ENCODE measurements around the gene STIL. TPM values are rescaled to one million over a fixed set of nuclear protein-coding genes. Genes with fewer than 3 reads are reported as not detected.

STIL gene
- total and polyA plus RNA-seq, 2 experiments from 2014 or later, result 2.5 to 6.1 TPM

- H3K4me3 ChIP-seq, result no peak overlapping the region
- H3K9me3 ChIP-seq (ENCODE audit: low read depth), result no peaks in the 10 kb centered on the region
- no peaks in the 10 kb centered on the region for H3K36me3 ChIP-seq (replicated peaks; ENCODE audit: insufficient read depth, low read depth)
- WGBS (ENCODE audit: low lambda C conversion rate, missing lambda C conversion rate), result 39% methylated on average over 4 of the region's 4 CpGs
- no peaks in the 10 kb centered on the region for H4K20me1 ChIP-seq (ENCODE audit: insufficient read depth, poor library complexity, severe bottlenecking)
- peaks cover 15% of the 10 kb centered on the region for H3K4me1 ChIP-seq (ENCODE audit: insufficient read depth)
- no peak overlapping the region for H3K27ac ChIP-seq
- H2AFZ ChIP-seq, result no peak overlapping the region
- TF ChIP-seq EZH2phosphoT487 (IDR thresholded peaks at IDR 0.05; ENCODE audit: low read depth, severe bottlenecking, unreplicated experiment) (no peak), EZH2 (IDR thresholded peaks at IDR 0.05; ENCODE audit: borderline replicate concordance) (no peak), CTCF (IDR thresholded peaks at IDR 0.05; ENCODE audit: poor library complexity) (no peak)
- H3K9me2 ChIP-seq (replicated peaks; ENCODE audit: insufficient read depth), result no peaks in the 10 kb centered on the region
- H3K27me3 ChIP-seq, result peaks cover 99% of the 10 kb centered on the region
- H3K79me2 ChIP-seq, result no peaks in the 10 kb centered on the region
- no peak overlapping the region for H3K4me2 ChIP-seq
- no peak for DNase-seq (ENCODE audit: low spot score)
These were observed 87.1 kb downstream of the STIL start for GRCh38 chr1:47226839-47227215.

GRCh38 chr1:47226121-47226838, 87.7 kb downstream of the STIL start:
- peak; percentile 59 for TF ChIP-seq EZH2 (IDR thresholded peaks at IDR 0.05; ENCODE audit: borderline replicate concordance)
- no peak for TF ChIP-seq CTCF (IDR thresholded peaks at IDR 0.05; ENCODE audit: poor library complexity)
- Histone ChIP-seq H3K9me3 (ENCODE audit: low read depth) (no peaks in the 10 kb centered on the region), H3K36me3 (replicated peaks; ENCODE audit: insufficient read depth, low read depth) (no peaks in the 10 kb centered on the region), H3K4me3 (no peak overlapping the region), H3K4me1 (ENCODE audit: insufficient read depth) (peaks cover 9% of the 10 kb centered on the region), H4K20me1 (ENCODE audit: insufficient read depth, poor library complexity, severe bottlenecking) (no peaks in the 10 kb centered on the region), H3K9me2 (replicated peaks; ENCODE audit: insufficient read depth) (no peaks in the 10 kb centered on the region), H3K27me3 (peaks cover 96% of the 10 kb centered on the region), H3K79me2 (no peaks in the 10 kb centered on the region), H2AFZ (peak overlapping the region; percentile 35), H3K27ac (no peak overlapping the region), H3K4me2 (peak overlapping the region; percentile 83)
- WGBS (ENCODE audit: low lambda C conversion rate, missing lambda C conversion rate), result 7% methylated on average over 17 of the region's 19 CpGs
- DNase-seq (ENCODE audit: low spot score), result no peak

GRCh38 chr1:47225430-47226100, 88.4 kb downstream of the STIL start:
- peaks cover 9% of the 10 kb centered on the region for H3K4me1 ChIP-seq (ENCODE audit: insufficient read depth)
- TF ChIP-seq EZH2 (IDR thresholded peaks at IDR 0.05; ENCODE audit: borderline replicate concordance), result peak; percentile 87
- no peak for TF ChIP-seq EZH2phosphoT487 (IDR thresholded peaks at IDR 0.05; ENCODE audit: low read depth, severe bottlenecking, unreplicated experiment)
- peak overlapping the region; percentile 35 for H2AFZ ChIP-seq
- no peaks in the 10 kb centered on the region for H3K79me2 ChIP-seq
- H3K9me3 ChIP-seq (ENCODE audit: low read depth), result no peaks in the 10 kb centered on the region
- H3K36me3 ChIP-seq (replicated peaks; ENCODE audit: insufficient read depth, low read depth), result no peaks in the 10 kb centered on the region
- H3K27ac ChIP-seq, result no peak overlapping the region
- no peak overlapping the region for H3K4me3 ChIP-seq
- peak; percentile 30 for DNase-seq (ENCODE audit: low spot score)
- peak overlapping the region; percentile 83 for H3K4me2 ChIP-seq
- 1% methylated on average over 31 of the region's 79 CpGs for WGBS (ENCODE audit: low lambda C conversion rate, missing lambda C conversion rate)
- H3K27me3 ChIP-seq, result peaks cover 96% of the 10 kb centered on the region
- H4K20me1 ChIP-seq (ENCODE audit: insufficient read depth, poor library complexity, severe bottlenecking), result no peaks in the 10 kb centered on the region
- H3K9me2 ChIP-seq (replicated peaks; ENCODE audit: insufficient read depth), result no peaks in the 10 kb centered on the region

GRCh38 chr1:47224676-47225399, 89.1 kb downstream of the STIL start:
- H3K4me2 ChIP-seq, result peak overlapping the region; percentile 83
- peaks cover 89% of the 10 kb centered on the region for H3K27me3 ChIP-seq
- TF ChIP-seq EZH2 (IDR thresholded peaks at IDR 0.05; ENCODE audit: borderline replicate concordance) (peak; percentile 26), EZH2phosphoT487 (IDR thresholded peaks at IDR 0.05; ENCODE audit: low read depth, severe bottlenecking, unreplicated experiment) (no peak), CTCF (IDR thresholded peaks at IDR 0.05; ENCODE audit: poor library complexity) (no peak)
- H3K9me2 ChIP-seq (replicated peaks; ENCODE audit: insufficient read depth), result no peaks in the 10 kb centered on the region
- H2AFZ ChIP-seq, result no peak overlapping the region
- no peaks in the 10 kb centered on the region for H4K20me1 ChIP-seq (ENCODE audit: insufficient read depth, poor library complexity, severe bottlenecking)
- WGBS (ENCODE audit: low lambda C conversion rate, missing lambda C conversion rate), result 5% methylated on average over 20 of the region's 30 CpGs
- H3K79me2 ChIP-seq, result no peaks in the 10 kb centered on the region
- no peak overlapping the region for H3K27ac ChIP-seq
- no peaks in the 10 kb centered on the region for H3K36me3 ChIP-seq (replicated peaks; ENCODE audit: insufficient read depth, low read depth)
- DNase-seq (ENCODE audit: low spot score), result no peak
- peaks cover 9% of the 10 kb centered on the region for H3K4me1 ChIP-seq (ENCODE audit: insufficient read depth)
- H3K9me3 ChIP-seq (ENCODE audit: low read depth), result no peaks in the 10 kb centered on the region
- no peak overlapping the region for H3K4me3 ChIP-seq

All from hepatocyte (in vitro differentiated cells).